WTC11 (cell line): ENCODE data around the gene SLC29A3. TPM values are rescaled to one million over a fixed set of nuclear protein-coding genes. Genes with fewer than 3 reads are reported as not detected.

Source experiments
- ATAC-seq: fragments of 200-7000 bp; cut with Tn5 transposase; 2 replicates; pipeline ENCODE4 v1.10.0; 2021; ENCODE audit warnings: mild to moderate bottlenecking, moderate library complexity
- CTCF ChIA-PET: fragments of 300-600 bp; sonication (Branson Sonifier 250); formaldehyde crosslinking; loops from one replicate; lab custom pipeline; 2021; ENCODE audit warnings: antibody characterized with exemption; lab: Charles Lee
- POLR2A ChIA-PET: fragments of 350-600 bp; sonication (Branson Sonifier 250); formaldehyde crosslinking; loops from one replicate; lab custom pipeline; 2021; ENCODE audit warnings: antibody characterized with exemption; lab: Charles Lee
- DNase-seq: peaks from one replicate; pipeline ENCODE4 v3.0.0; 2021; ENCODE audit warnings: low spot score
- H3K27ac Mint-ChIP-seq: 2 replicates; pipeline ENCODE4 v1.8.0; 2021; ENCODE audit warnings: mixed read lengths
- H3K27me3 Mint-ChIP-seq: 2 replicates; pipeline ENCODE4 v1.8.0; 2021; ENCODE audit warnings: low read depth, mild to moderate bottlenecking, moderate library complexity, mixed read lengths
- H3K36me3 Mint-ChIP-seq: 2 replicates; pipeline ENCODE4 v1.8.0; 2021; ENCODE audit warnings: mixed read lengths
- H3K4me1 Mint-ChIP-seq: 2 replicates; pipeline ENCODE4 v1.8.0; 2022; ENCODE audit warnings: mixed read lengths
- H3K4me3 Mint-ChIP-seq: 2 replicates; pipeline ENCODE4 v1.8.0; 2021; ENCODE audit warnings: mild to moderate bottlenecking, moderate library complexity, mixed read lengths
- H3K9me3 Mint-ChIP-seq: 2 replicates; pipeline ENCODE4 v1.8.0; 2021; ENCODE audit warnings: mixed read lengths
- ATF1 ChIP-seq: sonication (generic); formaldehyde crosslinking; IDR thresholded peaks from 2 replicates; pipeline ENCODE4 v1.8.1; 2023; ENCODE audit warnings: mild to moderate bottlenecking, moderate library complexity, missing genetic modification reagents
- ELF4 ChIP-seq: sonication (generic); formaldehyde crosslinking; IDR thresholded peaks from 2 replicates; pipeline ENCODE4 v1.8.1; 2022; ENCODE audit warnings: low read depth, mild to moderate bottlenecking, moderate library complexity, missing genetic modification reagents
- ESRRA ChIP-seq: sonication (generic); formaldehyde crosslinking; IDR thresholded peaks from 2 replicates; pipeline ENCODE4 v1.8.1; 2022; ENCODE audit warnings: mild to moderate bottlenecking, missing genetic modification reagents, borderline replicate concordance
- GRHL2 ChIP-seq: fragments of 250-450 bp; sonication (Bioruptor Pico); IDR thresholded peaks from 2 replicates; pipeline ENCODE4 v1.8.0; 2022; ENCODE audit warnings: mild to moderate bottlenecking, moderate library complexity; ENCODE audit not compliant: insufficient replicate concordance, severe bottlenecking
- GTF2I ChIP-seq: fragments of 250-450 bp; sonication (Bioruptor Pico); conservative IDR thresholded peaks from 2 replicates; pipeline ENCODE4 v1.4.0; 2021; ENCODE audit warnings: mild to moderate bottlenecking
- NR1H2 ChIP-seq: sonication (generic); formaldehyde crosslinking; IDR thresholded peaks from 2 replicates; pipeline ENCODE4 v1.9.0; 2021; ENCODE audit warnings: mild to moderate bottlenecking, moderate library complexity, missing genetic modification reagents
- NR2C2 ChIP-seq: sonication (generic); formaldehyde crosslinking; IDR thresholded peaks from 2 replicates; pipeline ENCODE4 v1.8.0; 2022; ENCODE audit warnings: mild to moderate bottlenecking, missing genetic modification reagents
- SMAD3 ChIP-seq: sonication (generic); formaldehyde crosslinking; IDR thresholded peaks from 2 replicates; pipeline ENCODE4 v1.8.0; 2022; ENCODE audit warnings: missing genetic modification reagents, mild to moderate bottlenecking, borderline replicate concordance
- TEAD4 ChIP-seq: sonication (generic); formaldehyde crosslinking; IDR thresholded peaks from 2 replicates; pipeline ENCODE4 v1.8.0; 2022; ENCODE audit warnings: mild to moderate bottlenecking, missing genetic modification reagents
- ZNF263 ChIP-seq: sonication (generic); formaldehyde crosslinking; IDR thresholded peaks from 2 replicates; pipeline ENCODE4 v1.8.1; 2022; ENCODE audit warnings: low read depth, mild to moderate bottlenecking, moderate library complexity, missing genetic modification reagents
- ZNF317 ChIP-seq: sonication (generic); formaldehyde crosslinking; IDR thresholded peaks from 2 replicates; pipeline ENCODE4 v1.8.1; 2023; ENCODE audit warnings: low read depth, mild to moderate bottlenecking, moderate library complexity, missing genetic modification reagents, borderline replicate concordance
- total RNA-seq: library from RNA; stranded (reverse); gene quantifications from 3 replicates; pipeline ENCODE4 v1.2.3, GENCODE V29; 2021
- TF ChIP-seq, protein P1 (sequence below): fragments of 250-450 bp; sonication (Bioruptor Pico); IDR thresholded peaks from 2 replicates; pipeline ENCODE4 v1.9.0; 2021; ENCODE audit warnings: moderate library complexity, mild to moderate bottlenecking, inconsistent platforms, borderline replicate concordance
- TF ChIP-seq, protein P2 (sequence below): sonication (generic); formaldehyde crosslinking; IDR thresholded peaks from 2 replicates; pipeline ENCODE4 v1.8.1; 2022; ENCODE audit warnings: mild to moderate bottlenecking, missing genetic modification reagents, moderate library complexity, borderline replicate concordance
- TF ChIP-seq, protein P3 (sequence below): sonication (generic); formaldehyde crosslinking; IDR thresholded peaks from 2 replicates; pipeline ENCODE4 v1.8.0; 2022; ENCODE audit warnings: mild to moderate bottlenecking, missing genetic modification reagents
- TF ChIP-seq, protein P4 (sequence below): sonication (generic); formaldehyde crosslinking; IDR thresholded peaks from 2 replicates; pipeline ENCODE4 v1.8.1; 2023; ENCODE audit warnings: mild to moderate bottlenecking, missing genetic modification reagents, moderate library complexity
- TF ChIP-seq, protein P5 (sequence below): sonication (generic); formaldehyde crosslinking; IDR thresholded peaks from 2 replicates; pipeline ENCODE4 v1.8.1; 2023; ENCODE audit warnings: mild to moderate bottlenecking, missing genetic modification reagents
- TF ChIP-seq, protein P6 (sequence below): fragments of 250-450 bp; sonication (Bioruptor Pico); conservative IDR thresholded peaks from 2 replicates; pipeline ENCODE4 v1.9.0; 2021; ENCODE audit warnings: mild to moderate bottlenecking
- TF ChIP-seq, protein P7 (sequence below): sonication (generic); formaldehyde crosslinking; IDR thresholded peaks from 2 replicates; pipeline ENCODE4 v1.8.1; 2023; ENCODE audit warnings: mild to moderate bottlenecking, missing genetic modification reagents, moderate library complexity

SLC29A3 gene
- total RNA-seq, 1 experiment from 2014 or later, result 9.2 TPM

DNA sequence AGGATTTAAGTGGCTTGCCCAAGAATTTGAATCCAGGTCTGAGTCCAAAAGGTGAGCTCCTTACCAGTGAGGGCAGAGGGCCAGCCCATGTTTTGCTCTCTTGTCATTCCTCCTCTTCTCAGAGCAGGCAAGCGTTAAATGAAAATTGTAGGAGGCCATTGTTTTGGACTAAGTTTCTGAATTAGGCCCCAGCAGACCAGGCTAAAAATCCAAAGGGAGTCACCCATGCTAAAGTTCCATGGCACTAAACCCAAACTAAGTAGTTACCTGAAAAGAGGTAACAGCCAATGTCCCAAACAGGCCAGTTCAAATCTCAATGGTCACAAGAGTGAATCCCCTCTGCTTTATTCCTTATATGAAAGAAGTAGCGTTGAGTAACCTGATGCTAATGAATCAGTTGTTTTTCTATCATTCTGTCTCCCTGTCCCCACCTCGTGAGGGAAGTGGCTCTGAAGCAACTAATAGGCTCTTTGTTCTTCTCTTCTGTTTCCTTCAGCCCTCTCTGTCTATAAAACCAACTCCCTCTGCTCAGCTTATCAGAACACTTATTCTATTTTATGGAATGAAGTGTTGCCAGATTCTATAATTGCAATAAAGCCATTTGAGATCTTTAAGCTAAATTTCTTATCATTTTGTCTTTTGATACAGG is 60.2 kb downstream of the SLC29A3 start (continued):
- TF ChIP-seq, protein P1, sequence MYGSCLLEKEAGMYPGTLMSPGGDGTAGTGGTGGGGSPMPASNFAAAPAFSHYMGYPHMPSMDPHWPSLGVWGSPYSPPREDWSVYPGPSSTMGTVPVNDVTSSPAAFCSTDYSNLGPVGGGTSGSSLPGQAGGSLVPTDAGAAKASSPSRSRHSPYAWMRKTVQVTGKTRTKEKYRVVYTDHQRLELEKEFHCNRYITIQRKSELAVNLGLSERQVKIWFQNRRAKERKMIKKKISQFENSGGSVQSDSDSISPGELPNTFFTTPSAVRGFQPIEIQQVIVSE (CRISPR knock-in tag), result no peak
- TF ChIP-seq, protein P2, sequence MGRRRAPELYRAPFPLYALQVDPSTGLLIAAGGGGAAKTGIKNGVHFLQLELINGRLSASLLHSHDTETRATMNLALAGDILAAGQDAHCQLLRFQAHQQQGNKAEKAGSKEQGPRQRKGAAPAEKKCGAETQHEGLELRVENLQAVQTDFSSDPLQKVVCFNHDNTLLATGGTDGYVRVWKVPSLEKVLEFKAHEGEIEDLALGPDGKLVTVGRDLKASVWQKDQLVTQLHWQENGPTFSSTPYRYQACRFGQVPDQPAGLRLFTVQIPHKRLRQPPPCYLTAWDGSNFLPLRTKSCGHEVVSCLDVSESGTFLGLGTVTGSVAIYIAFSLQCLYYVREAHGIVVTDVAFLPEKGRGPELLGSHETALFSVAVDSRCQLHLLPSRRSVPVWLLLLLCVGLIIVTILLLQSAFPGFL, result no peak
- TF ChIP-seq, protein P3, sequence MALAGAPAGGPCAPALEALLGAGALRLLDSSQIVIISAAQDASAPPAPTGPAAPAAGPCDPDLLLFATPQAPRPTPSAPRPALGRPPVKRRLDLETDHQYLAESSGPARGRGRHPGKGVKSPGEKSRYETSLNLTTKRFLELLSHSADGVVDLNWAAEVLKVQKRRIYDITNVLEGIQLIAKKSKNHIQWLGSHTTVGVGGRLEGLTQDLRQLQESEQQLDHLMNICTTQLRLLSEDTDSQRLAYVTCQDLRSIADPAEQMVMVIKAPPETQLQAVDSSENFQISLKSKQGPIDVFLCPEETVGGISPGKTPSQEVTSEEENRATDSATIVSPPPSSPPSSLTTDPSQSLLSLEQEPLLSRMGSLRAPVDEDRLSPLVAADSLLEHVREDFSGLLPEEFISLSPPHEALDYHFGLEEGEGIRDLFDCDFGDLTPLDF (CRISPR knock-in tag), result no peak
- TF ChIP-seq ZNF263 (CRISPR knock-in tag) (no peak), ATF1 (no peak), GRHL2 (CRISPR knock-in tag) (no peak), ESRRA (CRISPR knock-in tag) (no peak), GTF2I (CRISPR knock-in tag) (no peak), SMAD3 (no peak)
- TF ChIP-seq, protein P4, sequence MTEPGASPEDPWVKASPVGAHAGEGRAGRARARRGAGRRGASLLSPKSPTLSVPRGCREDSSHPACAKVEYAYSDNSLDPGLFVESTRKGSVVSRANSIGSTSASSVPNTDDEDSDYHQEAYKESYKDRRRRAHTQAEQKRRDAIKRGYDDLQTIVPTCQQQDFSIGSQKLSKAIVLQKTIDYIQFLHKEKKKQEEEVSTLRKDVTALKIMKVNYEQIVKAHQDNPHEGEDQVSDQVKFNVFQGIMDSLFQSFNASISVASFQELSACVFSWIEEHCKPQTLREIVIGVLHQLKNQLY (CRISPR knock-in tag), result no peak

DNA sequence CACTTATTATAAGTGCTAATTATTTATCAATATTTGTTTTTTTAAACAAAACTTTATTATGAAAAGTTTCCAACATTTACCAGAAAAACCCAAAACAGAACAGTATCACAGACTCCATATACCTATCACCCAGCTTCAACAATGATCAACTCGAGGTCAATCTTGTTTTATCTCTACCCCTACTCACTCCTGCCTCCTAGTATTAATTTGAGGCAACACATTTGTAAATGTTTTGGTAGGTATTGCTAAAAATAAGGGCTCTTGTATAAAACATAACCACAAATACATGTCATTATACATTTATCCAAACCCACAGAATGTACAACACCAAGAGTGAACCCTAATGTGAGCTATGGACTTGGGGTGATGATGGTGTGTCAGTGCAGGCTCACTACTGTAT is 61.8 kb downstream of the SLC29A3 start:
- Mint-ChIP-seq H3K4me3 (no peak overlapping the region), H3K27me3 (no peaks in the 10 kb centered on the region), H3K27ac (no peak overlapping the region), H3K9me3 (no peaks in the 10 kb centered on the region), H3K36me3 (no peaks in the 10 kb centered on the region), H3K4me1 (peaks cover 5% of the 10 kb centered on the region)
- TF ChIP-seq NR2C2 (no peak), ELF4 (no peak), ZNF317 (CRISPR knock-in tag) (no peak), TEAD4 (CRISPR knock-in tag) (no peak), NR1H2 (no peak)
- TF ChIP-seq, protein P5, sequence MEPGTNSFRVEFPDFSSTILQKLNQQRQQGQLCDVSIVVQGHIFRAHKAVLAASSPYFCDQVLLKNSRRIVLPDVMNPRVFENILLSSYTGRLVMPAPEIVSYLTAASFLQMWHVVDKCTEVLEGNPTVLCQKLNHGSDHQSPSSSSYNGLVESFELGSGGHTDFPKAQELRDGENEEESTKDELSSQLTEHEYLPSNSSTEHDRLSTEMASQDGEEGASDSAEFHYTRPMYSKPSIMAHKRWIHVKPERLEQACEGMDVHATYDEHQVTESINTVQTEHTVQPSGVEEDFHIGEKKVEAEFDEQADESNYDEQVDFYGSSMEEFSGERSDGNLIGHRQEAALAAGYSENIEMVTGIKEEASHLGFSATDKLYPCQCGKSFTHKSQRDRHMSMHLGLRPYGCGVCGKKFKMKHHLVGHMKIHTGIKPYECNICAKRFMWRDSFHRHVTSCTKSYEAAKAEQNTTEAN (CRISPR knock-in tag), result no peak
- TF ChIP-seq, protein P6, sequence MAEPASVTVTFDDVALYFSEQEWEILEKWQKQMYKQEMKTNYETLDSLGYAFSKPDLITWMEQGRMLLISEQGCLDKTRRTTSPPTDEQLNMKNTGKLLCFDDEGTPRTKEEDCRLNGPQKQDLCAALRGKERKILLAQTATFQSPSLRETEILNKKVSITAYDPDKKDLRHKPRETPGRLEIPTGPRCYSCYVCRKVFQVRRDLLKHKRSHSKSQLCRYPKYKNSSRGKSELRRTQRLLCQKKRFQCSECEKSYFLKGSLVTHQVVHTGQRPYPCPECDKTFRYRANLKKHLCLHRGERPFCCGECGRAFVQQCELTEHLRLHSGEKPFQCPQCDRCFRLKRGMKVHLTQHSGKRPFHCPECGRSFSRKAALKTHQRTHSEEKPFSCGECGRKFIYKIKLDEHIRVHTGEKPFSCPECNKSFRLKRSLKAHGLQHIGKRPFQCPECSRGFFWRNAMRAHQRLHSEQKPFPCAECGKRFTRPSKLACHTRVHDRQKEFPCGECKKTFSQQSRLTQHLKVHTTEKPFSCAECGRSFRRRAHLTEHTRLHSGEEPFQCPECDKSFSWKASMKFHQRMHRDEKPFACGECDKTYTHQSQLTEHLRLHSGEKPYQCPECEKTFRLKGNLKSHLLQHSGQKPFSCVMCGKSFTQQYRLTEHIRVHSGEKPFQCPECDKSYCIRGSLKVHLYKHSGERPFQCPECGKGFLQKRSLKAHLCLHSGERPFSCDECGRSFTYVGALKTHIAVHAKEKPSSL (CRISPR knock-in tag), result no peak
- TF ChIP-seq, protein P7, sequence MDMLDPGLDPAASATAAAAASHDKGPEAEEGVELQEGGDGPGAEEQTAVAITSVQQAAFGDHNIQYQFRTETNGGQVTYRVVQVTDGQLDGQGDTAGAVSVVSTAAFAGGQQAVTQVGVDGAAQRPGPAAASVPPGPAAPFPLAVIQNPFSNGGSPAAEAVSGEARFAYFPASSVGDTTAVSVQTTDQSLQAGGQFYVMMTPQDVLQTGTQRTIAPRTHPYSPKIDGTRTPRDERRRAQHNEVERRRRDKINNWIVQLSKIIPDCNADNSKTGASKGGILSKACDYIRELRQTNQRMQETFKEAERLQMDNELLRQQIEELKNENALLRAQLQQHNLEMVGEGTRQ (CRISPR knock-in tag), result no peak
- POLR2A ChIA-PET, result interaction anchor here (0.5 kb wide), 1 partner anchor 230 kb away, joined by 6 read pairs; no protein-coding TSS in a partner anchor
- ATAC-seq, result no peak
- CTCF ChIA-PET, result interaction anchor here (2.4 to 8.0 kb wide), 2 partner anchors 64 to 327 kb away, joined by 8 to 107 read pairs; partner anchors contain the start of gene SLC29A3
- DNase-seq, result no peak
